ENCODE data around the gene RRP1.

DNA sequence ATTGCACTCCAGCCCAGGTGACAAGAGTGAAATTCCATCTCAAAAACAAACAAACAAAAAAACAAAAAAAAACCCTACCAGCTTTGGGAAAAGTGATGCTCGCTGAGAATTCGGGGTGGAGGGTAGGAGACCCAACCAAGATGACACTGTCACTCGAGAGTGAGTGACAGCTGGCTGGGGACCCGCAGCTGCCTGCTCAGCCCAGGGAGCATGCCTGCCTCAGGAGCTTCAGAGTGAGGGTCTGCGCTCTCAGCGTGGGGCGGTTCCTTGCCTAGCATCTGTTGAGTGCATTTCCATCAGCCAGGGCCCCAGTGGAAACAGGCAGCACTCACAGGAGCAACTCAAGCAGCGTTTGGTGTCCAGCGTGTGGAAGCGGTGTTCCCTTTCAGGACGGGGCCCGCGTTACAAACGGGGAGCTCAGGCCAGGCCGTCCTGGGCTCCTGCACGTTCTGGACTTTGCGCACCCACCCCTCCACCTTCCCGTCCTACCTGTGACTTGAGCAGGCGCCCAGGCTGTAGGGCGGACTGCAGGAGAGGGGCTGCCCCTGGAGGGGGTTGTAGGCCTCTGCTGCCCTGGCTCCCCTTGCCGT is 19.2 kb upstream of the RRP1 start:
- TF ChIP-seq, protein P1, sequence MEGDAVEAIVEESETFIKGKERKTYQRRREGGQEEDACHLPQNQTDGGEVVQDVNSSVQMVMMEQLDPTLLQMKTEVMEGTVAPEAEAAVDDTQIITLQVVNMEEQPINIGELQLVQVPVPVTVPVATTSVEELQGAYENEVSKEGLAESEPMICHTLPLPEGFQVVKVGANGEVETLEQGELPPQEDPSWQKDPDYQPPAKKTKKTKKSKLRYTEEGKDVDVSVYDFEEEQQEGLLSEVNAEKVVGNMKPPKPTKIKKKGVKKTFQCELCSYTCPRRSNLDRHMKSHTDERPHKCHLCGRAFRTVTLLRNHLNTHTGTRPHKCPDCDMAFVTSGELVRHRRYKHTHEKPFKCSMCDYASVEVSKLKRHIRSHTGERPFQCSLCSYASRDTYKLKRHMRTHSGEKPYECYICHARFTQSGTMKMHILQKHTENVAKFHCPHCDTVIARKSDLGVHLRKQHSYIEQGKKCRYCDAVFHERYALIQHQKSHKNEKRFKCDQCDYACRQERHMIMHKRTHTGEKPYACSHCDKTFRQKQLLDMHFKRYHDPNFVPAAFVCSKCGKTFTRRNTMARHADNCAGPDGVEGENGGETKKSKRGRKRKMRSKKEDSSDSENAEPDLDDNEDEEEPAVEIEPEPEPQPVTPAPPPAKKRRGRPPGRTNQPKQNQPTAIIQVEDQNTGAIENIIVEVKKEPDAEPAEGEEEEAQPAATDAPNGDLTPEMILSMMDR (IDR thresholded peaks at IDR 0.05; ENCODE audit: low read length): no peak
- no peak for TF ChIP-seq EZH2 (IDR thresholded peaks at IDR 0.05; ENCODE audit: borderline replicate concordance, low read length)

Measured in OCI-LY1 (cell line).